ENCODE data around the gene CGNL1.

DNA sequence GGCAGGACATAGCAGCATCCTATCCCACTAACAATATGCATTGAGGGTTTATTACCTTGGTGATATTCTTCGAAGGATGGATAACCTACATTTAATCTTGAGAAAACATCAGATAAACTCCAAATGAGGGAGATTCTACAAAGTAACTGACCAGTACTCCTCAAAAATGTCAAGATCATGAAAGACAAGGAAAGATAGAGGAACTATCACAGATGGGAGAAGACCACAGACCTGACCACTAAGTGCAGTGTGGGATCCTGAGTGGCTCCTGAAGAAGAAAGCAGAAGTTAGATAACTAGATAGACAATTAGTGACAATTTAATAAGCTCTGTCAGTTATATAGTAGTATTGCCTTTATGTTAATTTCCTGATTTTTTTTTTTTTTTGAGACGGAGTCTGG is 17.7 kb upstream of the CGNL1 start:
- TF ChIP-seq, protein P1, sequence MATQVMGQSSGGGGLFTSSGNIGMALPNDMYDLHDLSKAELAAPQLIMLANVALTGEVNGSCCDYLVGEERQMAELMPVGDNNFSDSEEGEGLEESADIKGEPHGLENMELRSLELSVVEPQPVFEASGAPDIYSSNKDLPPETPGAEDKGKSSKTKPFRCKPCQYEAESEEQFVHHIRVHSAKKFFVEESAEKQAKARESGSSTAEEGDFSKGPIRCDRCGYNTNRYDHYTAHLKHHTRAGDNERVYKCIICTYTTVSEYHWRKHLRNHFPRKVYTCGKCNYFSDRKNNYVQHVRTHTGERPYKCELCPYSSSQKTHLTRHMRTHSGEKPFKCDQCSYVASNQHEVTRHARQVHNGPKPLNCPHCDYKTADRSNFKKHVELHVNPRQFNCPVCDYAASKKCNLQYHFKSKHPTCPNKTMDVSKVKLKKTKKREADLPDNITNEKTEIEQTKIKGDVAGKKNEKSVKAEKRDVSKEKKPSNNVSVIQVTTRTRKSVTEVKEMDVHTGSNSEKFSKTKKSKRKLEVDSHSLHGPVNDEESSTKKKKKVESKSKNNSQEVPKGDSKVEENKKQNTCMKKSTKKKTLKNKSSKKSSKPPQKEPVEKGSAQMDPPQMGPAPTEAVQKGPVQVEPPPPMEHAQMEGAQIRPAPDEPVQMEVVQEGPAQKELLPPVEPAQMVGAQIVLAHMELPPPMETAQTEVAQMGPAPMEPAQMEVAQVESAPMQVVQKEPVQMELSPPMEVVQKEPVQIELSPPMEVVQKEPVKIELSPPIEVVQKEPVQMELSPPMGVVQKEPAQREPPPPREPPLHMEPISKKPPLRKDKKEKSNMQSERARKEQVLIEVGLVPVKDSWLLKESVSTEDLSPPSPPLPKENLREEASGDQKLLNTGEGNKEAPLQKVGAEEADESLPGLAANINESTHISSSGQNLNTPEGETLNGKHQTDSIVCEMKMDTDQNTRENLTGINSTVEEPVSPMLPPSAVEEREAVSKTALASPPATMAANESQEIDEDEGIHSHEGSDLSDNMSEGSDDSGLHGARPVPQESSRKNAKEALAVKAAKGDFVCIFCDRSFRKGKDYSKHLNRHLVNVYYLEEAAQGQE (tag by site-specific recombination; IDR thresholded peaks at IDR 0.05): no peak
- TF ChIP-seq, protein P2, sequence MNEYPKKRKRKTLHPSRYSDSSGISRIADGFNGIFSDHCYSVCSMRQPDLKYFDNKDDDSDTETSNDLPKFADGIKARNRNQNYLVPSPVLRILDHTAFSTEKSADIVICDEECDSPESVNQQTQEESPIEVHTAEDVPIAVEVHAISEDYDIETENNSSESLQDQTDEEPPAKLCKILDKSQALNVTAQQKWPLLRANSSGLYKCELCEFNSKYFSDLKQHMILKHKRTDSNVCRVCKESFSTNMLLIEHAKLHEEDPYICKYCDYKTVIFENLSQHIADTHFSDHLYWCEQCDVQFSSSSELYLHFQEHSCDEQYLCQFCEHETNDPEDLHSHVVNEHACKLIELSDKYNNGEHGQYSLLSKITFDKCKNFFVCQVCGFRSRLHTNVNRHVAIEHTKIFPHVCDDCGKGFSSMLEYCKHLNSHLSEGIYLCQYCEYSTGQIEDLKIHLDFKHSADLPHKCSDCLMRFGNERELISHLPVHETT (tag by site-specific recombination; IDR thresholded peaks at IDR 0.05): no peak
- TF ChIP-seq ZNF391 (tag by site-specific recombination; IDR thresholded peaks at IDR 0.05; ENCODE audit: borderline replicate concordance, low read depth) (no peak), TRIM28 (IDR thresholded peaks at IDR 0.05; ENCODE audit: borderline replicate concordance, low read length) (no peak), ZNF843 (tag by site-specific recombination; IDR thresholded peaks at IDR 0.05) (no peak), SP7 (tag by site-specific recombination; IDR thresholded peaks at IDR 0.05) (no peak)
